Panc1 (cell line): ENCODE measurements around the gene HOXA5. TPM values are rescaled to one million over a fixed set of nuclear protein-coding genes. Genes with fewer than 3 reads are reported as not detected.

Source experiments
- ATAC-seq: fragments of 200-7000 bp; cut with Tn5 transposase; 2 replicates; pipeline ENCODE4 v1.9.1; 2020; ENCODE audit warnings: mild to moderate bottlenecking, moderate library complexity
- BruUV-seq: library from RNA; stranded (reverse); fragments of 400-500 nt; replicated peaks from 2 replicates; lab custom pipeline; 2021; lab: Mats Ljungman, UMichigan
- CTCF ChIA-PET: fragments of 300-600 bp; sonication (Branson Sonifier 250); formaldehyde crosslinking; loops from one replicate; lab custom pipeline; 2022; ENCODE audit warnings: antibody characterized with exemption; lab: Charles Lee
- POLR2A ChIA-PET: fragments of 300-600 bp; sonication (Branson Sonifier 250); formaldehyde crosslinking; loops from one replicate; lab custom pipeline; 2022; ENCODE audit warnings: antibody characterized with exemption; lab: Charles Lee
- DNase-seq: peaks from one replicate; pipeline ENCODE4 v3.0.0-alpha.2; 2010; ENCODE audit warnings: low read depth, low spot score
- H3K27ac ChIP-seq: 2 replicates; pipeline ENCODE4 v1.5.1; 2011; ENCODE audit warnings: mild to moderate bottlenecking, low read length, inconsistent platforms
- H3K27me3 ChIP-seq: fragments of 200-500 bp; sonication (Bioruptor generic); 2 replicates; pipeline ENCODE4 v1.6.0; 2014; ENCODE audit warnings: low read length, inconsistent platforms; ENCODE audit not compliant: control insufficient read depth, insufficient read depth
- H3K36me3 ChIP-seq: fragments of 200-500 bp; sonication (Bioruptor generic); 2 replicates; pipeline ENCODE4 v1.5.1; 2014; ENCODE audit warnings: inconsistent platforms, mild to moderate bottlenecking, low read length, moderate library complexity; ENCODE audit not compliant: control insufficient read depth, insufficient read depth
- H3K4me1 ChIP-seq: 2 replicates; pipeline ENCODE4 v1.5.1; 2011; ENCODE audit warnings: inconsistent platforms, mild to moderate bottlenecking, low read length, moderate library complexity; ENCODE audit not compliant: control insufficient read depth, insufficient read depth
- H3K4me3 ChIP-seq, 2 experiments: 2 replicates each; pipeline ENCODE4 v1.5.1; 2011 to 2012; ENCODE audit warnings: low read depth in 2 of 2, low read length in 2 of 2, mild to moderate bottlenecking in 2 of 2, inconsistent platforms in 1 of 2, moderate library complexity in 1 of 2
- H3K9me3 ChIP-seq: fragments of 200-500 bp; sonication (Bioruptor generic); 2 replicates; pipeline ENCODE4 v1.5.1; 2014; ENCODE audit warnings: low read depth, mild to moderate bottlenecking, inconsistent platforms, low read length, moderate library complexity; ENCODE audit not compliant: control insufficient read depth, insufficient read depth
- CTCF ChIP-seq: fragments of 450-650 bp; IDR thresholded peaks from 2 replicates; pipeline ENCODE4 v1.5.1; 2017; ENCODE audit warnings: mild to moderate bottlenecking
- POLR2AphosphoS5 ChIP-seq: IDR thresholded peaks from 2 replicates; pipeline ENCODE4 v1.6.1; 2012; ENCODE audit warnings: mild to moderate bottlenecking, low read depth, low read length, moderate library complexity
- SIN3A ChIP-seq: IDR thresholded peaks from 2 replicates; pipeline ENCODE4 v1.6.1; 2012; ENCODE audit warnings: low read depth, mild to moderate bottlenecking, low read length, moderate library complexity, borderline replicate concordance; ENCODE audit not compliant: insufficient read depth
- TCF7L2 ChIP-seq: IDR thresholded peaks from 2 replicates; pipeline ENCODE4 v1.6.1; 2011; ENCODE audit warnings: mild to moderate bottlenecking, low read depth, low read length, inconsistent platforms
- in situ Hi-C: cut with HindIII; loops from 2 replicates; pipeline ENCODE4 v1.10.0; 2016; ENCODE audit warnings: low sequenced_read_pairs, low pct_unique_long_range_greater_than_20kb
- intact Hi-C: fragments of 100-400 bp; cut with micrococcal nuclease; formaldehyde crosslinking; loops from one replicate; pipeline ENCODE4 v1.10.0; 2022; ENCODE audit not compliant: unreplicated experiment
- total RNA-seq: library from RNA; stranded (reverse); gene quantifications from one replicate; pipeline ENCODE4 v1.2.1, GENCODE V29; 2021; ENCODE audit not compliant: unreplicated experiment
- TF ChIP-seq, protein P1 (sequence below), 2 experiments: IDR thresholded peaks; 2 replicates each; pipeline ENCODE4 v1.6.1; 2011 to 2012; ENCODE audit warnings: low read depth in 2 of 2, control low read depth in 1 of 2, low read length in 1 of 2, mild to moderate bottlenecking in 1 of 2, moderate library complexity in 1 of 2; ENCODE audit not compliant: insufficient read depth in 1 of 2

The HOXA5 gene
- total RNA-seq, 1 experiment from 2014 or later, result 3.9 TPM

DNA sequence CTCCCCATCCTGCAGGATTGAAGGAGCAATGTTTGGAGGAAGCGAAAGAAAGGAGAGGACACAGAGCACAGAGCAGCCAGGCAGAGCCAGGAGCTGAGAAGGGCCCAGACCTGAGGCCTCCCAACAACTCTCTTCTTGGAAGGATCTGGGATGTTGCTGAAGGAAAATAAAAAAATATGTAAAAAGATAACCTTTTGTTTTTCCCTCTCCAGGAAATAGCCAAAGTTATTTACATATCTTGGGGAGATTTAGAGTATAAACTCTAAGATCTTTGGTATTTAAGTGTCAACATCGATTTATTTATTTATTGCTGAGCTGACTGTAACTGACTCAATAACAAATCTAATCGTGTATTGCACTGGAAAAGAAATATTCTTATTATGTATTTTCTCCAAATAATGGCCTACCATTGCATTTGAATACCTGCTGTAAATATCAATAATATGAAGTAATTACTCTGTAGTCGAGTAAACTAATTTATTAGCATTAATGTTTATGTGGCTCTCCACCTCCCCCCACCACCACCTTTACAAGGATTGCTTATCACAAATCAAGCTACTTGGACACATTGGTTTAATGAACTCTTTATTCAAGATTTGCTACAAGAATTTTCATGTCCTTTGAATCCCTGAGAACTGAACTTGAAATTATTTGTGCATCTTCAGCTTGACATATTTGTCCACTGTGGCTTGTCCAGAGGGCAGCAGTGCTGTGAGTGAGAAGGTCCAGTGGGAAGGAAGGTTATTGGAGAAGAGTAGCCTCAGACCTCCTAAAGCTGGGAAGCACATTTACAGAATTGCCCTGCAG lies 43.4 kb upstream of the HOXA5 start:
- H3K4me1 ChIP-seq, result peaks cover 11% of the 10 kb centered on the region
- DNase-seq (no peak), ATAC-seq (no peak)
- TF ChIP-seq CTCF (no peak), POLR2AphosphoS5 (no peak), SIN3A (no peak), TCF7L2 (no peak)
- TF ChIP-seq, protein P1, sequence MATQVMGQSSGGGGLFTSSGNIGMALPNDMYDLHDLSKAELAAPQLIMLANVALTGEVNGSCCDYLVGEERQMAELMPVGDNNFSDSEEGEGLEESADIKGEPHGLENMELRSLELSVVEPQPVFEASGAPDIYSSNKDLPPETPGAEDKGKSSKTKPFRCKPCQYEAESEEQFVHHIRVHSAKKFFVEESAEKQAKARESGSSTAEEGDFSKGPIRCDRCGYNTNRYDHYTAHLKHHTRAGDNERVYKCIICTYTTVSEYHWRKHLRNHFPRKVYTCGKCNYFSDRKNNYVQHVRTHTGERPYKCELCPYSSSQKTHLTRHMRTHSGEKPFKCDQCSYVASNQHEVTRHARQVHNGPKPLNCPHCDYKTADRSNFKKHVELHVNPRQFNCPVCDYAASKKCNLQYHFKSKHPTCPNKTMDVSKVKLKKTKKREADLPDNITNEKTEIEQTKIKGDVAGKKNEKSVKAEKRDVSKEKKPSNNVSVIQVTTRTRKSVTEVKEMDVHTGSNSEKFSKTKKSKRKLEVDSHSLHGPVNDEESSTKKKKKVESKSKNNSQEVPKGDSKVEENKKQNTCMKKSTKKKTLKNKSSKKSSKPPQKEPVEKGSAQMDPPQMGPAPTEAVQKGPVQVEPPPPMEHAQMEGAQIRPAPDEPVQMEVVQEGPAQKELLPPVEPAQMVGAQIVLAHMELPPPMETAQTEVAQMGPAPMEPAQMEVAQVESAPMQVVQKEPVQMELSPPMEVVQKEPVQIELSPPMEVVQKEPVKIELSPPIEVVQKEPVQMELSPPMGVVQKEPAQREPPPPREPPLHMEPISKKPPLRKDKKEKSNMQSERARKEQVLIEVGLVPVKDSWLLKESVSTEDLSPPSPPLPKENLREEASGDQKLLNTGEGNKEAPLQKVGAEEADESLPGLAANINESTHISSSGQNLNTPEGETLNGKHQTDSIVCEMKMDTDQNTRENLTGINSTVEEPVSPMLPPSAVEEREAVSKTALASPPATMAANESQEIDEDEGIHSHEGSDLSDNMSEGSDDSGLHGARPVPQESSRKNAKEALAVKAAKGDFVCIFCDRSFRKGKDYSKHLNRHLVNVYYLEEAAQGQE (IDR thresholded peaks at IDR 0.05; ENCODE audit: insufficient read depth in 1 of 2, low read depth in 2 of 2, low read length in 1 of 2), result no peak
- no peaks in the 10 kb centered on the region for H3K36me3 ChIP-seq
- no TSS peak for BruUV-seq
- ChIA-PET CTCF (no interaction called here), POLR2A (no interaction called here)
- H3K9me3 ChIP-seq, result no peaks in the 10 kb centered on the region
- H3K4me3 ChIP-seq, result no peak overlapping the region
- no peaks in the 10 kb centered on the region for H3K27me3 ChIP-seq
- no peak overlapping the region for H3K27ac ChIP-seq
- intact Hi-C loops, result no loop called here
- in situ Hi-C loops, result no loop called here

GRCh38 chr7:27185854-27186667 lies 42.6 kb upstream of the HOXA5 start:
- intact Hi-C loops (no loop called here), in situ Hi-C loops (no loop called here)
- ChIA-PET POLR2A (no interaction called here), CTCF (no interaction called here)
- Histone ChIP-seq H3K36me3 (no peaks in the 10 kb centered on the region), H3K9me3 (no peaks in the 10 kb centered on the region), H3K4me1 (peaks cover 11% of the 10 kb centered on the region), H3K27ac (no peak overlapping the region), H3K4me3 (no peak overlapping the region), H3K27me3 (no peaks in the 10 kb centered on the region)
- peak; percentile 25; the same call in 1 of the 2 replicates for ATAC-seq
- DNase-seq, result no peak
- BruUV-seq, result no TSS peak
- TF ChIP-seq, protein P1 (IDR thresholded peaks at IDR 0.05; ENCODE audit: insufficient read depth in 1 of 2, low read depth in 2 of 2, low read length in 1 of 2), result no peak
- no peak for TF ChIP-seq CTCF
